ENCODE measurements around the gene LINGO3.

Gene LINGO3

DNA sequence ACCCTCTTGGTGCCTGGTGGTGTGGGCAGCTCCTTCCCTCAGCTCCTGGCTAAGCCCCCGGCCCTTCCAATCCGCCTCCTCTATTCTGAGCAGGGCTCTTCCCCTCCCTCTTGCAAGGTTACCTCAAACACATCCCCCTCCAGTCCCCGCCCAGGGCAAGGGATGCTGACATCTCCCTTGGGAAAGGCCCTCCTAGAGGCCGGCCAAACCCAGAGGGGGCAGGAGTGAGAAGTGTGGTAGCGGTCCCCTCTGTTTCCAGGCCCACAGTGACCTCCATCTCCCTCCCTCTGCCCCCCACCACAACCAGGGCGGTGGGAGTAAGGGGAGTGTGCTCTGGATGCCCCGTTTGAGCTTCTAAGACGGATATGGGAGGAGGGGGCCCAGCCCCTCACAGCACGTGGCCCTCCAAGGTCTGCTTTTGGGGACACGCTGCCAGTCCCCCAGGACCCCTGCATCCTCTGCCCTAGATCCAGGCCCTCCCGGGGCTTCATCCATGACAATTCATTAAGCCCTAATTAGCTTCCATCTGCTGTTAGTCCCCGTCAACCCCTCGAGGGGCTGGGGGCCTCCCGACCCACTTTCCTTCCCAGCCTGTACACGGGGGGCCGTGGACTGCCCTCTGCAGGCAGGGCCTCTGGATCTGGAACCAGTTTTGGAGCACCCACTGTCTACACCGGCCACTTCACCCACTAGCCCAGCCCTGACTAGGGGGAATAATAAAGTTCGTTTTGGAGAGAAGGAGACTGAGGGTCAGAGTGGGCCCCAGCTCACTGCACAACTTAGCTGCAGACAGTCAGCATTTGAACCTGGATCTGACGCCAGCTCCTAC is 2.3 kb downstream of the LINGO3 start:
- no peak for DNase-seq (ENCODE audit: low read depth)

DNA sequence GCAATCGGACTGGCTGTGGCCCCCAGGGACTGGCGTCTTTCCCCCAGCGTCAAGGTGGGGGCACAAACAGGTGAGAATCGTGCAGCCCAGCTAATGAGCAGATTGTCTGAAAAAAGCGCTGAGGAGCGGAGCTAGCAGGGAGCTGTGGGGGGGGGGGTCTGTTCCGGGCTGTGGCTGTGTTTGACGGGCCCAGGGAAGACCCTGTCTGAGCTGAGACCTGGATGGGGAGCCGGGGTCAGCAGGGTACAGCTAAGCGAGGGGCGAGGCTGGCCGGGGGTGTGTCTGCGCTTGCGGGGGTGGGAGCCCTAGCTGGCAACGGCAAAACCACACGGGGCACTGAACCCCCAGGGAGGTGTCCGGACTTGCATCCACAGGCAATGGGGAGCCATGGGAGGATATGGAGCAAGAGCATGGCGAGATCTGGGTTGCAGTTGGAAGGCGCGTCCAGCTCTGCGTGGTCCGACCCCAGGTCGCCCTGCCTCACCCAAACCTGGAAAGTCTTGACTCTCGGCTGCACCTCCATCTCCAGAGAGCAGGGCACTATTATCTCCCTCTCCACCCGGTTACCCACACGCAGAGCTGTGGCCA is 4.6 kb downstream of the LINGO3 start:
- DNase-seq (ENCODE audit: low read depth) = no peak

DNA sequence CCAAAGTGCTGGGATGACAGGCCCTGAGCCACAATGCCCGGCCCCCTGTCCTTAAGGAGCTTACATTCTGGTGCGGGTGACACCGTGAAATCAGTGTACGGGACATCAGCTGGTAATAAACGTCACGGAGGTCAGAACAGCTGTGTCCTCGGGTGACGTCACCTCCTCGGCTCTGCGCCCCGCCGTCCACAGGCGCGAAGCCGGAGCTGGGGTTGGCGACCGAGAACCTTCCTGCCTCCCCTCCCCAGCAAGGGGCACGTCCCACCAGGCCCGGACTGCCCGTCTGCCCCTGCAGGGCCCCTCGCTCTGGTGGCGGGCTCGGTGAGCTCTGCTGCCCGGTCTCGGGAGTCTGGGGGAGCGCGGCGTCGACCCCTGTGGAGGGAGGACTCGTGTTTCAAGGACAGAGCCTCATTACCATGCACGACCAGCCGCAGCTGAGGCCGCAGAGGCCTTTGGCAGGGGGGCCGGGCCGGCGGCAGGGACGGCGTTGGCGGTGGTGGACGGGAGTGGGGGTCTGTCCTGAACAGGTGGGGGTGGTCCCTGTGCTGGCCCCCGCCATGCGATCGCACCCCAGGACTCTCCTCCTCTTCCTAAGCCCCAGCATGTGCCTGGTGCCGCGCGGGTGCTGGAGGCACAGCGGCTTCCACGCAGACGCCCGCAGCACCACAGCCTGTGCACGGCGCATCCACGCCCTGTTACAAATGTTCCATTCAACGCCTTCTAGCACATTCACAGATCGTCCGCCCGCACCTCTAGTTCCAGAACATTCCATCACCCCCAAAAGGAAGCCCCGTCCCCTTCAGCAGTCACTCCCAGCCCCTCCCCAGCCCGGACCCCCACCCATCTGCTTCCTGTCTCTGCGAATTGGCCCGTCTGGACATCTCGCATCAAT is 5.4 kb downstream of the LINGO3 start:
- no peak for DNase-seq (ENCODE audit: low read depth)

DNA sequence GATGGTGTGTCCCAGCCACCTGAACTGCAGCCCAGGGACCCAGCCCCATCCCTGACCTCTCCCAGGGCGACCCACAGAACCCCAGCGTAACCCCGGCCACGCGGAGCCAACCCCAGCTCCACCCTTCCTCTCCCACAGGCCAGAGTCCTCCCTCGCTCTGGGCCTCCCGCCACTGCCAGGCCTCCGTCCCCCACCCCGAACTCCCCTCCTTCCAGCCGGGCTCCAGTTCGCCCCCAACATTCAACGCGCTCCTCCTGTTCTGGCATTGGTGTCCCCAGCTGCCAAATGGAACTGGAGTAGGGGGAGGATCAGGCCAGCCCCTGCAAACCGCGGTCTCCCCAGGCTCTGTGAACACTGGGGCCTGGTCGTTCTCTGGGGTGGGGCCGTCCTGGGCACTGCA is 7.4 kb downstream of the LINGO3 start:
- no peak for DNase-seq (ENCODE audit: low read depth)

DNA sequence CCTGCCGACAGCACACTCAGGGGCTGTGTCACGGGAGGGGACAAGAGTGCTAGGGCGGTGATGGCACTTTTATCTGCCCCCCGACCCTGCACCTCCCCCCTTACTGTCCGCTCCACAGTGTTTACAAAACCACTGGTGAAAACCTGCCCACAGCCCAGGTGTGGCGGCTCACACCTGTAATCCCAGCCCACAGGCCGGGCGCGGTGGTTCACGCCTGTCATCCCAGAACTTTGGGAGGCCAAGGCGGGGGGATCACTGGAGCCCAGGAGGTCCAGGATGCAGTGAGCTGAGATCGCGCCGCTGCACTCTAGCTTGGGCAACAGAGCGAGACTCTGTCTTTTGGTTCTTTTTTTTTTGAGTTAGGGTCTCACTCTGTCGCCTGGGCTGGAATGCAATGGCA is 11.8 kb downstream of the LINGO3 start:
- no peak for DNase-seq (ENCODE audit: low read depth)

DNA sequence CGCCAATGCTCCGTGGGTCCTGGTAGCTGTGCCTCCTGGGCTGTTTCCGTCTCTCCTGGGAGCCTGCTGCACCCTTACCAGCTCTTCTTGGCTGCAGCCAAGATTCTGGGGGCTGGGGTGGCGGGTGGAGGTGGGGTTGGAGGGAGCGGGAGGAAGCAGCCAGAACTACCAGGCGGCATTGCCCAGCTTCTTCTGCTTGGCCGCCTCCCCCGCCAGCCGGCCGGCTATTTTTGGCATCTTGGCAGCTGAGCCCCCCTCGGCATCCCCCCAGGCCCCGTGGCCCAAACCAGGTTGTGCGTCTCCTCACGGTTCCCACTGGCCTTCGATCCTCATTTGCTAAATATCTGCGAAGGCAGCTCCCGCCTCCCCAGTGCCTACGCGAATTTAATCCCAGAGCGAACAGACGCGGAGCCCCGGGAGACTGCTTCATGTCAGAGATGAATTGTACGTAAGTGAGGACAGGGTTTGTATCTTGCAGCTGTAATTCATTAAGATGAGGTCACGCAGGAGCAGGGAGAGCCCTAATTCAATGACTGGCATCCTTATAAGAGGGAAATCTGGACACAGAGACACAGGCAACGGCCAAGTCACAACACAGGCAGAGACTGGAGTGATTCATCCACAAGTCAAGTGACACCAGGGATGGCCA is 13.1 kb downstream of the LINGO3 start:
- no peak for DNase-seq (ENCODE audit: low read depth)

DNA sequence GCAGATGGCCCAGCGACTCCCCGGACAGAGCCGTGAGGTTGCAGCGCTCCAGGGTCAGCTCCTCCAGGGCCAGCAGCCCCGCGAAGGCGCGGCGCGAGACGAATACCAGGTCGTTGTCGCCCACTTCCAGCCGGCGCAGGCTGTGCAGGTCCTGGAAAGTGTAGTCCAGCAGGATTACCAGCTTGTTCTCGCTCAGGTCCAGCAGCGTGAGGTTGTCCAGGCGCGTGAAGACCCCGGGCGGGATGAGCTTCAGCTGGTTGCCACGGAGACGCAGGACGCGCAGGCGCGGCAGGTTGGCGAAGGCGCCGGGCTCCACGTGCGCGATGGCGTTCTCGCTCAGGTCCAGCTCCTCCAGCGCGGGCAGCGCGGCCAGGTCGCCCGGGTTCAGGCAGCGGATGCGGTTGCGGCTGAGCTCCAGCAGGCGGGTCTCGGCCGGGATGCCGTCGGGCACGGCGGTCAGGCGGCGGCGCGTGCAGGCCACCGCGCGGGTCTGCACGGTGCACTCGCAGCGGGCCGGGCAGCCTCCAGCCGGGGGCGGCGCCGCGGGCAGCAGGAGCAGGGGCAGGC is 16.7 kb downstream of the LINGO3 start:
- DNase-seq (ENCODE audit: low read depth) = no peak

DNA sequence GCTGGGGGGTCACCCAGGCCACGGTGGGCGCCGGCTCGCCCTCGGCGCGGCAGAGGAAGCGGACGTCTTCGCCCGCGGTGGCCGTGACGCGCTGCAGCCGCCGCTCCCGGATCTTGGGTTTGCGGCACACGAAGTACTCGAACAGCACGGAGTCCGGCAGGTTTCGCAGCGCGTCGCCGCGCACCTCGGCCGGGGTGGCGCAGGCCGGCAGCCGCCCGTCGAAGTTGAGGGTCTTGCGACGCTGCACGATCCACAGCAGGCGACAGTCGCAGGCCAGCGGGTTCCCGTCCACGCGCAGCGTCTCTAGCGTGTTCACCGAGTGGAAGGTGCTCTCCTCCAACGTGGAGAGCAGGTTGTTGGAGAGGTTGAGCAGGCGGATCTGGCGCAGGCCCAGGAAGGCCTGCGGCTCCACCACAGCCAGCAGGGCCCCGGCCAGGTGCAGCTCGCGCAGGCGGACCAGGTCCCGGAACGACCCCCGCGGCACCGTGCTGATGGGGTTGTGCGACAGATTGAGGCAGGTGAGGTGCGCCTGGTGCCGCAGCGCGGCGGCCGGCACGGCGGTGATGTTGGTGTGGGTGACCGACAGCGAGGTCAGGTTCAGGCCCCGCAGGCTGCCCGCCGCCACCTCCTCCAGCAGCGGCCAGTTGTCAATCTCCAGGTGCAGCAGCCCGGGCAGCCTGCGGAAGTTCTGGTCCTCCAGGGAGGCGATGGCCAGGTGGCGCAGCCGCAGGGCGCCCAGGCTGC is 17.3 kb downstream of the LINGO3 start:
- DNase-seq (ENCODE audit: low read depth) = no peak

DNA sequence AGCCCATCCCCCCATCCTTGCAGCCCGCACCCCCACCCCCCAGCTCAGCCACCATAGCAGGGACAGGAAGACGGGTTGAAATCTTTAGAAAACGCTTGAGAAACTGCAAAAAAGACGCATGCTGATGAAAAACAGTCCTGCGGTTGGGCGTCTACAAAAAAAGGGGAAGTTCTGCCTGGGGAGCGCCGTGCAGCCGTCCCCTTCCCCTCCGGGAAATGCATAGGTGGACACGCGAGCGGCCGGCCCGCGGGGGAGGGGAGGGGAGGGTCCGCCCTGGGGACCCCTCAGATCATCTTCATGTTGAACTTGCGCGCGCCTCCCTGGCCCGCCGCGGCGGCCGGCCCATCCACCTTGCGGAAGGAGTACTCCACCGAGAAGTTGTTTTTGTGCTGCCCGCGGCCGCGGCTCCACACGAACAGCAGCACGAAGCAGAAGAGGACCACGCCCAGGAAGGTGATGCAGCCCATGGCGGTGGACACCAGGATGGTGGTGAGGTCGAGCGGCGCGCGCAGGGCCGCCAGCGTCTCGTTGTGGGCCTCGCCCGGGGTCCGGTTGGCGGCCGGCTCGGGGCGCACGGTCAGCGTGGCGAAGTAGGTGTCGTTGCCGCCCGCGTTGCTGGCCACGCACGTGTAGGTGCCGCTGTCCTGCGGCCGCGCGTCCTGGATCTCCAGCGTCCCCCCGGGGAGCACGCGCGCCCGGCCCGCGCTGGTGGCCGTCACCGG is 18.1 kb downstream of the LINGO3 start:
- no peak for DNase-seq (ENCODE audit: low read depth)

DNA sequence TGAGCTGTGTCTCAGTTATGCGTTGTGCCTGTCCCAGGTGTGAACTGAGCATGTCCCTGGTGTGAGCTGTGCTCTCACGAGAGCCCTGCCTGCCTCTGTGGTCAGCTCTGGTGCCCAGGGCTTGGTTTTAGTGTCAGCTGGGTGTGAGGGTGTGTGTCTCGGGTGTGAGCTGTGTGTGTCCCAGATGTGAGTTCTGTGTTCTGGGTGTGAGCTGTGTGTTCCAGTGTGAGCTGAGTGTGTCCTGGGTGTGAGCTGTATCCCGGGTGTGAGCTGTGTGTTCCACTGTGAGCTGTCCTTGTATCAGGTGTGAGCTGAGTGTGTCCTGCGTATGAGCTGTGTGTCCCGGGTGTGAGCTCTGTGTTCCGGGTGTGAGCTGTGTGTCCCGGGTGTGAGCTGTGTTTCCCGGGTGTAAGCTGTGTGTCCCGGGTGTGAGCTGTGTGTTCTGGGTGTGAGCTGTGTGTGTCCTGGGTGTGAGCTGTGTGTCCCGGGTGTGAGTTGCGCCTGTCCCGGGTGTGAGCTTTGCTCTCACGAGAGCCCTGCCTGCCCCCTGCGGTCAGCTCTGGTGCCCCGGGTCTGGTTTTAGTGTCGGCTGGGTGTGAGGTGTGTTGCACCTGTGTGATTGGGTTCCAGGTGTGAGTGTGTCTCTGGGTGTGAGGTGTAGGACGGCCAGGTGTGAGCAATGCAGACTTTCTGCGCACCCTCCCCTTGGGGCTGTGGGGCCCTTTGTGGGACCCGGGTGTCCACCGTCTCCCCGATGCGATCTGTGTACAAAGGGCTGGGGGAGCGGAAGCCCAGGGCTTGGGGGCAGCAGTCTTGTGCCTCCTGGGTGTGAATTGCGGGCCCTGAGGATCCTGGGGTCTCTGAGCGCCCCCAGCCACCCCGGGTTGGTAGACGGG is 18.9 kb downstream of the LINGO3 start:
- DNase-seq (ENCODE audit: low read depth) = no peak

DNA sequence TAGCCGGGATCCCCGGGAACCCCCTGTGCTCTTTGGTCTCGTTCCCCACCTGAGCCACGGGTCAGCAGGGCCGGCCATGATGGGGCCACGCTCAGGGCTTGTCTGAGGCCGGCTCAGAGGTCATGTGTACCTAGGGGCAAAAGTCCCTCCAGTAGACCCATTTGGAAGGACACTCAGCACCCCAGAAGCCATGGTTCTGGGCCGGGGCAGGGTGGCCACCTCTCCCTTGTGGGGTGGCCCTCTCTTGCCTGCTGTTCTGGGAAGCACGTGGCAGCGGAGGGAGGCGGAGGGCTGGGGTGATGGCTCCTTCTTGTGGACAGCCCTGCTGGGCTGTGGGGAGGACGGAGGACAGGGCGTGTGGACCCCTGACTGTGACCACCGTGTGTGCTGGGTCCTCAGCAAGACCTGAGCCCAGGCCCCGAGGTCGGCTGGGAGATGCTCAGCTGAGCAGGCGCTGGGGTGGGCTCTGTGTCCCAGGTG is 19.6 kb downstream of the LINGO3 start:
- DNase-seq (ENCODE audit: low read depth) = no peak

DNA sequence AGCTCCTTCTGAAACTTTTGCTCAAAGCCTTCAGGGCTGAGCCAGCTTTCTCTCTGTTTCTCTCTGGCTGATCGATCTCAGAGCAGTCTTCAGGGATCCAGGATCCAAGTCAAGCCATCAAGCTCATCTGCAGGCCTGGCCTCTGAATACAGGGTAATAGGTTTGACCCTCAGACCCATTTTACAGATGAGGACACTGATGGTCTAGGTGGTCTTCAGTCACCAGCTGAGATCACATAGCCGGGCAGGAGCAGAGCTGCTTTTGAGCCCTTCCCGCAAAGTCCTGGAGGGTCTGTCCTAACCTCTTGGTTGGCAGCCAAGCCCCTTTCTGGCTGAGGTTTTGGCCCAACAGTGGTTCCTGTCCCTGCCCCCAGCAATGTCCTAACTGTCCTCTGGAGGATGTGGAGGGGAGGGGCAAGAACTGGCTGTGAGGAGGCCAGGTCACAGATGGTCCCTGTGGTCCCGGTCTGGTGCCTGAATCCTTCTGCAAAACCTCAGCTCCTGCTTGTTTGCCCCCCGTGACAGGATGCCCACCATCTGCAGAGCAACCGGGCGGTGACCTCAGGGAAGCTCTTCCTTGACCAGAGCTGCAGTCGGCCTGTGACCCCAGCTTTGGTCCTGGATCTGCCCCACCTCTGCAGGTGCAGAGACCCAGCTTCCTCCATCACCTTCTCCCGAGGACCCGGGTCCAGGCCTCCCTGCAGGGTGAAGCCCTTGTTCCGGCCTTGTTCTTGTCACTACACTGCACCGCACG is 20.2 kb downstream of the LINGO3 start:
- no peak for DNase-seq (ENCODE audit: low read depth)

DNA sequence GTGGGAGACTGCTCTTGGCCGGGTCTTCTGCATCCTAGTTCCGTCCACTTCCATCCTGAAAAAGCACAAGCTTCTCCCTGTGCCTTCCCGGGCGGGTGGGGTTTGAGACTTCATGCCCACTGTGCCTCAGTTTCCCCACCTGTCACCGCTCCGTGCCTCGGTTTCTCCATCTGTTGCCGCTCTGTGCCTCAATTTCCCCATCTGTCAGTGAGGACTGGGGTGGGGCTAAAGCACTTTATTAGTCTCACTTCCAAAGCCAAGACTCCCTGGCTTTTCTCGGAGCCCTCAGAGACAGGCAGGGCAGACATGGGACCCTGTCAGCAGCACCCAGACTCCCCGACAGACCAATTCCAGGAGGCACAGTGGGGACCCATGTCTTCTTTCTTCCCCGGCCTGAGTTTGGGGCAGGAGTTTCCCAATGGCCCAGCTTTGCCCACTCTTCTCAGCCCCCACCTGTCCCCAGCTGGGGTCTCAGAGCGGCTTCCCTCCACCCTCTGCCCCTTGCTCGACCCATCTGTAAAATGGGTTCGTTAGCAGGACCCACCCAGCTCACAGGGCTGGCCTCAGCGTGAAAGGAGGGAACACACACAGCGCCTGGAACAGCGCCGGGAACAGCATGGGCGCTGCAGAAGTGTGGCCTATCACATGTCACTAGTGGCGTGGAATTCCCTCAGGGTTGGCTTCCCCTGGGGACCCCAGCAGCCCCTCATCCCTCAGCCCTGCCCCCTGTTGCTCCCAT is 21.4 kb downstream of the LINGO3 start:
- DNase-seq (ENCODE audit: low read depth) = no peak

DNA sequence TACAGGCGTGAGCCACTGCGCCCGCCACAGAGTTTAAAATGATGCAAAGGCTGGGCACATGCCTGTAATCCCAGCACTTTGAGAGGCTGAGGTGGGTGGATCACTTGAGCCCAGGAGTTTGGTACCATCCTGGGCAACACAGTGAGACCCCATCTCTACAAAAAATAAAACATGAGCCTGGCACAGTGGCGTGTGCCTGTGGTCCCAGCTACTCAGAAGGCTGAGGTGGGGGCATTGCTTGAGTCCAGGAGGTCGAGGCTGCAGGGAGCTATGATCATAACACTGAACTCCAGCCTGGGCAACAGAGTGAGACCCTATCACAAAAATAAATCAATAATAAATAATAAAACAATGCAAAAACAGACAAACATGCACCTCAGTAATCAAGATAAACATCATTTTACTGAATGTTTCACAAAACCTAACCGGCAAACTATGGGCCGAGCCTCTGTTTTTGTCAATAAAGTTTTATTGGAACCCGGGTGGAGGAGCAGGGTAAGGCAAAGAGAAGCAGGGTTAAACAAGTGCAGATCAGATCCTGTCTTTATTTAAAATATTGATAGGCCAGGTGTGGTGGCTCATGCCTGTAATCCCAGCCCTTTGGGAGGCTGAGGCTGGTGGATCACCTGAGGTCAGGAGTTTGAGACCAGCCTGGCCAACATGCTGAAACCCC is 24.0 kb downstream of the LINGO3 start:
- DNase-seq (ENCODE audit: low read depth) = no peak

DNA sequence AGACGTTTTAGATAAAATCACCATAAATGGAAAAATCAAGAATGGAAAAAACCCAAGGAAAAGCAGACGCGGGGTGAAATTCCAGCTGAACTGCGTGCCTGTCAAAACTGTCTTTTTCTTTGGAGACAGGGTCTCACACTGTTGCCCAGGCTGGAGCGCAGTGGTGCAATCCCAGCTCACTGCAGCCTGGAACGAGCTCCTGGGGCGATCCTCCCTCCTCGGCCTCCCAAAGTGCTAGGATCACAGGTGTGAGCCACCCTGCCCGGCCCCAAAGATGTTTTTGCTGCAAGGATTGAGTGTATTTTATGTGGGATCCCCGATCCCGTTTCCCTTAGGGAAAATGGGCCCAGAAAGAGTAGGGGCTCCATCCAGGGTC is 25.1 kb downstream of the LINGO3 start:
- DNase-seq (ENCODE audit: low read depth) = no peak

DNA sequence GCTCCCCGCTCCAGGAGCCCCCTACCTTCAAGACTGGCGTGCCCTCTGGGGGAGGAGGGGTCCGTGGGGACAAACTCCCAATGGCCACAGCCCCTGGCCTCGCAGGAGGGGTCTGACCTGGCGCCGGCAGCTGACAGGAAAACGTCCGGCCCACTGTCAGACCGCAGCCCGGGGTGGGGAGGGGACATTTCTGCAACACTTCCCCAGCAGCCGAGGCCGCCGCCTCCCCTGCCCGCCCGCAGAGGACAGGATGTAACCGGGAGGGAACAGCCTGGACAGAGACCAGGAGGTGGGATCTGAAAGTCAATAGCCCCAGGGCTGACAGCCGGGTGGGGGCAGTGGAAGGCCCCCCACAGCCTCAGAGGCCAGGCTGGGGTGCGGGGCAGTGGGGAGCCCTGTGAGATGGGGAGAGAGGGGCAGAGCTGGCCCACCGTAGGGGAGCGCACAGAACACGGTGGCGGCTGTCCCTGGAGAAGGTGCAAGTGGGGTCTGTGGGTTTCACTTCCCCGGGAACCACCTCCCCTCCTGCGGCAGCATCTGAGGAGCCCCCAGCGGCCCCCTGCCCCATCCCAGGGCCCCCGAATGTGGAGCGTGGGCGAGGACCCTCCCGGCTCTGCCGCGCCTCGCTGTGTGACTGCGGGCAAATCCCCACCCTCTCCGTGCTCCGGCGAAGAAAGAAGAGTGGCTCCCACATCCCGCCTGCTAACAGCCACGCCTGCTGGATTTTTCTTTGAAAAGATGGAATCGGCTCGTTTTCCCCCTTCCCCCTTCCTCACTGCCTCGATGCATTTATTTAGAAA is 25.7 kb downstream of the LINGO3 start, which contains the start of gene PEAK3:
PEAK3 (minus strand) TSS at position 114 of the 800 bp plus-strand sequence. CDS start 1,244 bp downstream, outside the sequence.
- DNase-seq (ENCODE audit: low read depth) = no peak
